Hepatocyte (in vitro differentiated cells): Measurements from ENCODE around the gene GKN2. TPM values are rescaled to one million over a fixed set of nuclear protein-coding genes. Genes with fewer than 3 reads are reported as not detected.

Experiments used
- DNase-seq: peaks from one replicate; pipeline ENCODE4 v3.0.0-alpha.2; 2016; ENCODE audit warnings: low spot score
- H2AFZ ChIP-seq: fragments of 200-600 bp; sonication (generic); 2 replicates; pipeline ENCODE4 v1.6.0; 2016; ENCODE audit warnings: antibody characterized with exemption, mild to moderate bottlenecking
- H3K27ac ChIP-seq: fragments of 200-600 bp; sonication (generic); 2 replicates; pipeline ENCODE4 v1.5.1; 2016; ENCODE audit warnings: mild to moderate bottlenecking
- H3K27me3 ChIP-seq: fragments of 200-600 bp; sonication (generic); 2 replicates; pipeline ENCODE4 v1.6.1; 2016
- H3K36me3 ChIP-seq: fragments of 200-600 bp; sonication (generic); replicated peaks from 2 replicates; pipeline ENCODE4 v1.5.1; 2016; ENCODE audit warnings: low read depth; ENCODE audit not compliant: insufficient read depth
- H3K4me1 ChIP-seq: fragments of 200-600 bp; sonication (generic); 2 replicates; pipeline ENCODE4 v1.5.1; 2016; ENCODE audit warnings: mild to moderate bottlenecking, moderate library complexity; ENCODE audit not compliant: insufficient read depth
- H3K4me2 ChIP-seq: fragments of 200-600 bp; sonication (generic); 2 replicates; pipeline ENCODE4 v1.6.0; 2016
- H3K4me3 ChIP-seq: fragments of 200-600 bp; sonication (generic); 2 replicates; pipeline ENCODE4 v1.5.1; 2016; ENCODE audit warnings: mild to moderate bottlenecking
- H3K79me2 ChIP-seq: fragments of 200-600 bp; sonication (generic); 2 replicates; pipeline ENCODE4 v1.6.0; 2017; ENCODE audit warnings: mild to moderate bottlenecking
- H3K9me2 ChIP-seq: fragments of 200-600 bp; sonication (generic); replicated peaks from 2 replicates; pipeline ENCODE4 v1.6.0; 2017; ENCODE audit warnings: mild to moderate bottlenecking; ENCODE audit not compliant: insufficient read depth
- H3K9me3 ChIP-seq: fragments of 200-600 bp; sonication (generic); 2 replicates; pipeline ENCODE4 v1.5.1; 2016; ENCODE audit warnings: low read depth, mild to moderate bottlenecking
- H4K20me1 ChIP-seq: fragments of 200-600 bp; sonication (generic); 2 replicates; pipeline ENCODE4 v1.6.0; 2016; ENCODE audit warnings: mild to moderate bottlenecking; ENCODE audit not compliant: insufficient read depth, poor library complexity, severe bottlenecking
- EZH2 ChIP-seq: fragments of 200-600 bp; sonication (generic); IDR thresholded peaks from 2 replicates; pipeline ENCODE4 v1.6.1; 2016; ENCODE audit warnings: antibody characterized with exemption, mild to moderate bottlenecking, borderline replicate concordance
- EZH2phosphoT487 ChIP-seq: fragments of 200-600 bp; sonication (generic); IDR thresholded peaks from one replicate; pipeline ENCODE4 v1.6.1; 2018; ENCODE audit warnings: antibody characterized with exemption, mild to moderate bottlenecking, low read depth, moderate library complexity; ENCODE audit not compliant: unreplicated experiment, severe bottlenecking
- WGBS: methylation state at CpG from one replicate; pipeline ENCODE4 v1.1.6; 2016; ENCODE audit warnings: low lambda C conversion rate; ENCODE audit errors: missing lambda C conversion rate; 5-methylcytosine and 5-hydroxymethylcytosine counted together
- polyA plus RNA-seq: library from polyadenylated mRNA; unstranded; fragments of >200 nt; fragmentation: Nextera tagmentation; extraction: Ambion mirVana; gene quantifications from 2 replicates; pipeline ENCODE4 v1.2.1, GENCODE V29; 2016
- total RNA-seq: library from RNA; depleted of rRNA; stranded (reverse); fragments of >200 nt; gene quantifications from 2 replicates; pipeline ENCODE4 v1.2.3, GENCODE V29; 2014
- TF ChIP-seq, protein P1 (sequence below): fragments of 200-600 bp; sonication (generic); IDR thresholded peaks from 2 replicates; pipeline ENCODE4 v1.5.1; 2016; ENCODE audit warnings: antibody characterized with exemption, mild to moderate bottlenecking; ENCODE audit not compliant: poor library complexity

GKN2 gene
- total and polyA plus RNA-seq, 2 experiments from 2014 or later = not detected

DNA sequence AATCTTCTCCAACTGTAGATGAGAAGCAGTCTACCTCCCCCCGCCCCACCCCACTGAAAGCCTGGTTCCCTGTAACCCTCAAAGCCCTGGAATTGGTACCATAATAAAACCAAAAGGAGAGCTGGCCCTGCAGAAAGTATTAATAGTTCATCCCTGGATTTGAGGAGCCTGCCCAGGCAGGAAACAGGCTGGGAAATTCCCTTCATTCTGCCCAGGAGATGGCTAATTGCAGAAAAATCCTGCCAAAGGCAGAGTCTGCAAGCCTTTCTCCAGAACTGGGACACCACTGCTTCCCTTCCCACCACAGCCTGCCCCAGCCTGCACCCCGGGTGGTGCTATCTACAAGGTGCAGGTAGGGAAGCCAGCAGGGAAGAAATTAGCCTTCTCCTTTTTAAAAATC lies 16.3 kb downstream of the GKN2 start:
- no peak overlapping the region for H3K27ac ChIP-seq
- H4K20me1 ChIP-seq = no peaks in the 10 kb centered on the region
- WGBS = 75% methylated on average over 1 of the region's 2 CpGs
- TF ChIP-seq, protein P1, sequence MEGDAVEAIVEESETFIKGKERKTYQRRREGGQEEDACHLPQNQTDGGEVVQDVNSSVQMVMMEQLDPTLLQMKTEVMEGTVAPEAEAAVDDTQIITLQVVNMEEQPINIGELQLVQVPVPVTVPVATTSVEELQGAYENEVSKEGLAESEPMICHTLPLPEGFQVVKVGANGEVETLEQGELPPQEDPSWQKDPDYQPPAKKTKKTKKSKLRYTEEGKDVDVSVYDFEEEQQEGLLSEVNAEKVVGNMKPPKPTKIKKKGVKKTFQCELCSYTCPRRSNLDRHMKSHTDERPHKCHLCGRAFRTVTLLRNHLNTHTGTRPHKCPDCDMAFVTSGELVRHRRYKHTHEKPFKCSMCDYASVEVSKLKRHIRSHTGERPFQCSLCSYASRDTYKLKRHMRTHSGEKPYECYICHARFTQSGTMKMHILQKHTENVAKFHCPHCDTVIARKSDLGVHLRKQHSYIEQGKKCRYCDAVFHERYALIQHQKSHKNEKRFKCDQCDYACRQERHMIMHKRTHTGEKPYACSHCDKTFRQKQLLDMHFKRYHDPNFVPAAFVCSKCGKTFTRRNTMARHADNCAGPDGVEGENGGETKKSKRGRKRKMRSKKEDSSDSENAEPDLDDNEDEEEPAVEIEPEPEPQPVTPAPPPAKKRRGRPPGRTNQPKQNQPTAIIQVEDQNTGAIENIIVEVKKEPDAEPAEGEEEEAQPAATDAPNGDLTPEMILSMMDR = no peak
- no peak for TF ChIP-seq EZH2phosphoT487
- no peak overlapping the region for H3K4me3 ChIP-seq
- H2AFZ ChIP-seq = no peak overlapping the region
- H3K79me2 ChIP-seq = no peaks in the 10 kb centered on the region
- no peaks in the 10 kb centered on the region for H3K36me3 ChIP-seq
- H3K9me2 ChIP-seq = no peaks in the 10 kb centered on the region
- H3K4me2 ChIP-seq = no peak overlapping the region
- H3K9me3 ChIP-seq = no peaks in the 10 kb centered on the region
- no peak for DNase-seq
- no peaks in the 10 kb centered on the region for H3K27me3 ChIP-seq
- H3K4me1 ChIP-seq = no peaks in the 10 kb centered on the region

DNA sequence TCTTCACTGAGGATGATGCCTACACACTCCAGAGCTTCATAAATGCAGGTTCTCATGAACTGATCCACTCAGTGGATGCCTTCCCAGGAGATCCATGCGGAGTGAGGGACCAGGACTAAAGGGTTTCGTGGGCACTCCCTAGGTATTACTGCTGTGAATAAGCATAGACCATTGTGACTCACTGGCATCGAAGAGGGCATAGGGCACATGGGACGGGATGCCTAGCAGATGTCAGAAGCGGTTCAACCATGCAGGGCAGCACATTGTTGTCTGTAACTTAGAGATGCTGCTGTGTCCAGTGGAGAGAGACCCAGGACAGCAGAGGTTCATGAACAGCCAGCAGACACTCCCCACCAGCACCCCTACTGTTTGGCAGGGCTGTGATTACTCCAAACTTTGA lies 17.2 kb downstream of the GKN2 start:
- Histone ChIP-seq H3K9me2 (no peaks in the 10 kb centered on the region), H3K4me2 (no peak overlapping the region), H3K4me3 (no peak overlapping the region), H3K9me3 (no peaks in the 10 kb centered on the region), H4K20me1 (no peaks in the 10 kb centered on the region), H3K36me3 (no peaks in the 10 kb centered on the region), H2AFZ (no peak overlapping the region), H3K4me1 (no peaks in the 10 kb centered on the region), H3K27ac (no peak overlapping the region), H3K27me3 (no peaks in the 10 kb centered on the region), H3K79me2 (no peaks in the 10 kb centered on the region)
- DNase-seq = no peak
- WGBS = 95% methylated on average over 5 of the region's 5 CpGs
- TF ChIP-seq, protein P1 = no peak
- TF ChIP-seq EZH2 (no peak), EZH2phosphoT487 (no peak)

DNA sequence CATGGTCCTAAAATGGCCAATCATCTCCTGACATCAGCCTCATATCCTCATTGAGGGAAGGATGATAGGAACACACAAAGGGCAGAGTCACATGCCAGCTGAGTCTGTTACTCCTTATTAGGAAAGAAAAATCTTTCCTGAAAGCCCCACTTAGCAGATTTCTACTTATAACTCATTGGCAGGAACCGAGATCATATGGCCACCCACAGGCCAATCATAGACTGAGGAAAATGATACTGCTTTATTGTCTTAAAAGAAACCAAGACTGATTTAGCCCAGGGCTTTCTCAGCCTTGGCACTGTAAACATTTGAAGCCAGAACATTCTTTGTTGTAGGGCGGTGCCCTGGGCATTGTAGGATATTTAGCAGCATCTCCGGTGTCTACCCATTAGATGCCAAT lies 18.7 kb downstream of the GKN2 start:
- H3K4me1 ChIP-seq = no peaks in the 10 kb centered on the region
- H2AFZ ChIP-seq = no peak overlapping the region
- no peak for DNase-seq
- H3K9me3 ChIP-seq = no peaks in the 10 kb centered on the region
- no peak overlapping the region for H3K27ac ChIP-seq
- WGBS = 97% methylated on average over 3 of the region's 3 CpGs
- H3K9me2 ChIP-seq = no peaks in the 10 kb centered on the region
- H4K20me1 ChIP-seq = no peaks in the 10 kb centered on the region
- no peak for TF ChIP-seq EZH2
- TF ChIP-seq, protein P1 = no peak
- TF ChIP-seq EZH2phosphoT487 = no peak
- no peaks in the 10 kb centered on the region for H3K36me3 ChIP-seq
- no peaks in the 10 kb centered on the region for H3K27me3 ChIP-seq
- no peak overlapping the region for H3K4me3 ChIP-seq
- H3K79me2 ChIP-seq = no peaks in the 10 kb centered on the region
- H3K4me2 ChIP-seq = no peak overlapping the region

DNA sequence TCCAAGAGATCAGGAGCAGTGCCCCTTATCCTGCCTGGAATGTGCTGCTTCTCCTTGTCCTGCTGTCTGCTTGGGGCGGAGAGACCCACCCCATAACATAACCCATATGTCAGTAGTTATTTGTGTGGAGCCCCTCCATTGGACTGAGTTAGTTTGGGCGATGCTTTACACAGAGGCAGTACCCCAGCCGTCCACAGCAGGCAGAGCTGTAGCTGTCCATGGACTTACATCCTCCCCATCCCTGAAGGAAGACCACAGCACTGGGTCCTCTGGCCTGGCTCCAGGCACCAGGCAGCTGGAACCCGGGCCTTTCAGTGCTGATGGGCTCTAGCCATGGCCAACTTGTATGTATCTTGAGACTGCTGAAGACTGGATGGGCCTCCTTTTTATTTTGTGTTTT lies 20.3 kb downstream of the GKN2 start:
- H3K36me3 ChIP-seq = no peaks in the 10 kb centered on the region
- no peak overlapping the region for H3K4me3 ChIP-seq
- 84% methylated on average over 4 of the region's 4 CpGs for WGBS
- H3K9me2 ChIP-seq = no peaks in the 10 kb centered on the region
- H3K9me3 ChIP-seq = no peaks in the 10 kb centered on the region
- TF ChIP-seq EZH2phosphoT487 = no peak
- no peak for TF ChIP-seq EZH2
- TF ChIP-seq, protein P1 = no peak
- H3K79me2 ChIP-seq = no peaks in the 10 kb centered on the region
- H3K27me3 ChIP-seq = no peaks in the 10 kb centered on the region
- no peak overlapping the region for H3K4me2 ChIP-seq
- no peak overlapping the region for H2AFZ ChIP-seq
- H3K27ac ChIP-seq = no peak overlapping the region
- no peaks in the 10 kb centered on the region for H4K20me1 ChIP-seq
- DNase-seq = no peak
- no peaks in the 10 kb centered on the region for H3K4me1 ChIP-seq
